NT2/D1 (cell line): ENCODE results near the gene MAP1A.
"Not testable (repeated sequence)": the region's sequence is repeated elsewhere in the genome, so short reads cannot be mapped to it uniquely, and the experiment has no call there.

Experiments used
- DNase-seq: peaks from one replicate; pipeline ENCODE4 v3.0.0-alpha.2; 2011; ENCODE audit warnings: low read depth, low spot score
- H3K27me3 ChIP-seq: 2 replicates; pipeline ENCODE4 v1.6.0; 2011; ENCODE audit warnings: mild to moderate bottlenecking; ENCODE audit not compliant: insufficient read length, insufficient read depth
- H3K36me3 ChIP-seq: 2 replicates; pipeline ENCODE4 v1.6.1; 2011; ENCODE audit warnings: mild to moderate bottlenecking, low read length, mixed read lengths; ENCODE audit not compliant: insufficient read depth, insufficient read length
- H3K4me1 ChIP-seq: 2 replicates; pipeline ENCODE4 v1.5.1; 2011; ENCODE audit not compliant: insufficient read depth, insufficient read length
- H3K4me3 ChIP-seq: 2 replicates; pipeline ENCODE4 v1.5.1; 2011; ENCODE audit warnings: low read depth; ENCODE audit not compliant: insufficient read length
- H3K9ac ChIP-seq: 2 replicates; pipeline ENCODE4 v1.6.0; 2011; ENCODE audit warnings: low read depth; ENCODE audit not compliant: insufficient read length
- H3K9me3 ChIP-seq: 2 replicates; pipeline ENCODE4 v1.5.1; 2011; ENCODE audit warnings: mild to moderate bottlenecking, low read length; ENCODE audit not compliant: insufficient read depth
- SUZ12 ChIP-seq: IDR thresholded peaks from 2 replicates; pipeline ENCODE4 v1.6.1; 2011; ENCODE audit not compliant: insufficient read length, insufficient read depth; ENCODE audit errors: extremely low read depth
- YY1 ChIP-seq: IDR thresholded peaks from 2 replicates; pipeline ENCODE4 v1.6.1; 2011; ENCODE audit not compliant: insufficient read length, insufficient read depth
- ZNF274 ChIP-seq: IDR thresholded peaks from 2 replicates; pipeline ENCODE4 v1.6.1; 2011; ENCODE audit warnings: mild to moderate bottlenecking, low read depth, low read length

MAP1A gene

DNA sequence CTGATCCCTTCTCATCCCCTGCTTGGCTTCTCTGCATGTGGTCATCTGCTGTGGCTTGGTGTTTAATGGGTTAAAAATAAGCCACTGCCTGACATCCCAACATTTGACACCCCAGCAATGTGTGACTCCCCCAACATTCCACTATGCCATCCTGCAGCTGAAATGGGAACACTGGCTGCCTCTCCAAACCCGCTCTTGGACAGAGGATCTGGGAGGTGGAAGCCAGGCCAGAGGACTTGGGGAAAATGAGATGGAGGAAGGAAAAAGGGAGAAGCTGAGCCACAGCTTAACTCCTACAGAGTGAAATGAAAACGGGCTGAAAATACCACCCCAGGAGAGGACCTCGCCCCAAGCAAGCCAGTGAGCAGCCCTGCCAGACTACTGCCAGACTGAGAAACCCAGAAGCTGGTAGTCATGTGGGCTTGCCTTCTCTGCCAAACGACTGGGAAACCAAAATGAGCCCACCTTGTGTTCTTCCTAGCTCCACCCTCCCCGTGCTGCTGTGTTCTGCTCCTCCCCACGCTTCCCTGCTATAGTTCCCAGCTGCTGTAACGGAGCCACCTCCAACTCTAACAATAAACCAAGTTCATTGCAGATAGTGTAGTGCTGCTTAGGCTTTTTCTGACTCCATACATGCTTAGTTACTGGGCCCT, 13.7 kb downstream of the MAP1A start:
- Histone ChIP-seq H3K27me3 (no peaks in the 10 kb centered on the region), H3K4me3 (no peak overlapping the region), H3K9me3 (no peaks in the 10 kb centered on the region), H3K4me1 (peaks cover 14% of the 10 kb centered on the region), H3K36me3 (peaks cover 40% of the 10 kb centered on the region), H3K9ac (no peak overlapping the region)
- no peak for TF ChIP-seq ZNF274
- no peak for TF ChIP-seq SUZ12
- TF ChIP-seq YY1, result no peak
- no peak for DNase-seq

DNA sequence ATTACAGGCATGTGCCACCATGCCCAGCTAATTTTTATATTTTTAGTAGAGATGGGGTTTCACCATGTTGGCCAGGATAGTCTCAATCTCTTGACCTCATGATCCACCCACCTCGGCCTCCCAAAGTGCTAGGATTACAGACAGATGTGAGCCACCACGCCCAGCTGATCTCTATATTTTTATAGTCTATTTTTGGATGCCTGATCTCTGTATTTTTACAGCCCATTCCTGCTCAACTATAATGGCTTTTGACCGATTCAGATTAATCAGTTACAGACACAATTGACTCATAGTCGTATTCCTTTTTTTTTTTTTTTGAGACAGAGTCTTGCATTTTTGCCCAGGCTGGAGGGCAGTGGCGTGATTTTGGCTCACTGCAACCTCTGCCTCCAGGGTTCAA, 15.4 kb downstream of the MAP1A start:
- not testable (repeated sequence) for H3K4me1 ChIP-seq, DNase-seq, H3K9me3 ChIP-seq, H3K4me3 ChIP-seq, H3K27me3 ChIP-seq, H3K9ac ChIP-seq
- peaks cover 29% of the 10 kb centered on the region for H3K36me3 ChIP-seq

DNA sequence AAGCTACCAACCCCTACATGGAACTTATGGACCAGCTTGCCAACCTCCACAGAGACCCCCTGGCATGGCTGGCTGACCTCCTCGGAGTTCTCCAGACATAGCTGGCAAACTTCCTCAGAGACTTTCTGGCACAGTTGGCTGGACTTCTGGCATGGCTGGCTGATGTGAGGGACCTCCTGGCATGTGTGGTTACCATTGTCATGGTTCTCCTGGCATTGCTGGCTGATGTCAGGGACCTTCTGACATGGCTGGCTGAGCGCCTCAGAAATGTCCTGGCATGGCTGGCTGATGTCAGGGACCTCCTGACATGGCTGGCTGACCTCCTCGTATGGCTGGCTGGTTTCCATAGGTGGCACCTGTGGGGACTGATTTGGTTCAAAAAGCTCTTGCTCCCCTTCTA, 17.5 kb downstream of the MAP1A start:
- Histone ChIP-seq H3K9me3 (no peaks in the 10 kb centered on the region), H3K9ac (no peak overlapping the region), H3K4me3 (no peak overlapping the region), H3K36me3 (peaks cover 13% of the 10 kb centered on the region), H3K27me3 (no peaks in the 10 kb centered on the region), H3K4me1 (peaks cover 2% of the 10 kb centered on the region)
- DNase-seq, result no peak
- TF ChIP-seq SUZ12, result no peak

DNA sequence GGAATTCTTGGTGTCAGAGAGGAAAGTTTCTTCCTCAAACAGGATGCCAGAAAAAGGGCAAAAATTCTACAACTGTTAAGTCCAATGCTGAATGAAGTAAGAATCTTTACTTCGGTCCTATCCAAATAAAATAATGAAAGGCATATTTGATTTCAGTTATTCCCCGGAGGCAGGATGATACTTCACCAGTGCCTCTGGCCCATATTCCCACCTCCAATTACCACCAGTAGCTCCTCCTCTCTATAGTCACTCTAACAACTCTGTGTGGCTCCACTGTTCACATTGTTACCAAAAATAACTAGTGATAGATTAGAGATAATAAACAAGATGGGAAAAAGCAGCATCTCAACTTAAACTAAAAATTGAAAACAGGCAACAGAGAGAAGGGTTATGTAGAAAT, 20.7 kb downstream of the MAP1A start:
- Histone ChIP-seq H3K9ac (no peak overlapping the region), H3K36me3 (peaks cover 7% of the 10 kb centered on the region), H3K4me1 (no peaks in the 10 kb centered on the region), H3K27me3 (no peaks in the 10 kb centered on the region), H3K9me3 (no peaks in the 10 kb centered on the region), H3K4me3 (no peak overlapping the region)
- no peak for DNase-seq
- TF ChIP-seq SUZ12, result no peak
- TF ChIP-seq YY1, result no peak
- TF ChIP-seq ZNF274, result no peak

DNA sequence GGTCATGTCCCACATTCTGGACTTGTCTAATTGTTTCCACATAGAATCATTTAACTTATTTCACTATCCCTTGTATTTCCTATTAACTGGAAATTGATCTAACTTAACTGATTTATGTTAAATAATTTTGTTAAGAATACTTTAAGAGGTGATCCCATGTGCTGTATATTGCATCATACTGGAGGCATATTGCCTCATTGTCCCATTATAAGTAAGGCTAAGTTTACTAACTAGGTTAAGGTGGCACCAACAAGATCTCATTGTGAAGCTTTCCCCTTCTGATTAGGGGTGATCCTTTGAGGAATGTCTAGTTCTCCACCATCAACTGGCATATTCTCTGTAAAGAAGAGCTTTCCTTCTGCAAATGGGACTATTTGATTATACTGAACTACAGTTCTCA, 24.4 kb downstream of the MAP1A start:
- no peak for DNase-seq
- Histone ChIP-seq H3K36me3 (no peaks in the 10 kb centered on the region), H3K9ac (no peak overlapping the region), H3K27me3 (no peaks in the 10 kb centered on the region), H3K4me1 (no peaks in the 10 kb centered on the region), H3K9me3 (no peaks in the 10 kb centered on the region), H3K4me3 (no peak overlapping the region)
- TF ChIP-seq ZNF274 (no peak), YY1 (no peak), SUZ12 (no peak)

DNA sequence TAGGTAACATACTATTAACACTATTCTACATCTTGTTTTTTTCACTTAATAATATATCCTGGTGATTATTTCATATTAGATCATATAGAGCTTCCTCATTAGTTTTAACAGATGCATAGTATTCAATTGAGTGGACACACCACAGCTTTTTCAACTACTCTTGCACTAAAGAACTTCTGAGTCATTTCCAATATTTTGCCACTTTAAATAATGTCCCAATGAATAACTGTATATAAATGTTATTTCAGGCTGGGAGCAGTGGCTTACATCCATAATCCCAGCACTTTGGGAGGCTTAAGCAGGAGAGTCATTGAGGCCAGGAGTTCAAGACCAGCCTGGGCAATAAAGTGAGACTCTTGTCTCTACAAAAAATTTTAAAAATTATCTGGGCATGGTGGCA, 26.9 kb downstream of the MAP1A start:
- TF ChIP-seq ZNF274 (no peak), YY1 (no peak), SUZ12 (no peak)
- DNase-seq, result no peak
- no peaks in the 10 kb centered on the region for H3K27me3 ChIP-seq

DNA sequence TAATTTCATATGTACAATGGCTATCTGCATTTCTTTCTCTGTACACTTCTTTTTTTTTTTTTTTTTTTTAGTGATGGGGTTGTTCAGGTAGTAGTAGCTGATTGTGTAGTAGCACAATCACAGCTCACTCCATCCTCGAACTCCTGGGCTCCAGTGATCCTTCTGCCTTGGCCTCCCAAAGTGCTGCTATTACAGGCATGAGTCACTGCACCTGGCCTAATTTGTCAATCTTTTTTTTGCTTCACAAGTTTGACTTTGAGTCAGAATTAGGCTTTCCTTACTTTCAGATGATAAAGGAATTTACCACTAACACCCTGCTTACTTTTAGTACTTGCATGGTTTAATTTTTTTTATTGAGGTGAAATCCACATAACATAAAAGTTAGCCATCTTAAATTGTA, 28.0 kb downstream of the MAP1A start:
- no peak for DNase-seq
- no peaks in the 10 kb centered on the region for H3K4me1 ChIP-seq
- no peak overlapping the region for H3K4me3 ChIP-seq
- H3K9me3 ChIP-seq, result no peaks in the 10 kb centered on the region
- no peak overlapping the region for H3K9ac ChIP-seq
- no peaks in the 10 kb centered on the region for H3K36me3 ChIP-seq
- no peaks in the 10 kb centered on the region for H3K27me3 ChIP-seq
- TF ChIP-seq ZNF274 (no peak), YY1 (no peak), SUZ12 (no peak)

More for the DNA sequence above, 26.9 kb downstream of the MAP1A start:
- no peaks in the 10 kb centered on the region for H3K9me3 ChIP-seq
- no peak overlapping the region for H3K4me3 ChIP-seq
- H3K4me1 ChIP-seq, result no peaks in the 10 kb centered on the region
- H3K9ac ChIP-seq, result no peak overlapping the region
- no peaks in the 10 kb centered on the region for H3K36me3 ChIP-seq

DNA sequence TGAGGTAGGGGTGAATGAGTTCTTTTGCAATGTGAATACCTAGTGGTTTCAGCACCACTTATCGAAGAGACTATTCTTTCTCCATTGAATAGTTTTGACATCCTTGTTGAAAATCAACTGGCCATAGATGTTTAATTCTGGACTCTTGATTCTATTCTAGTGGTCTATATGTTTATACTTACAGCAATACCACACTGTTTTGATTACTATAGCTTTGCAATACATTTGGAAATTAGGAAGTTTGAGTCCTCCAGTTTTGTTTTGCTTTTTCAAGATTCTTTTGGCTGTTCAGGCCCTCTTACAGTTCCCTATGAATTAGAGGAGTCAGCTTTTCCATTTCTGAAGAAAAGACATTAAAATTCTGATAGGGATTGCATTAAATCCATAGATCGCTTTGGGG, 30.1 kb downstream of the MAP1A start:
- no peak overlapping the region for H3K4me3 ChIP-seq
- H3K9me3 ChIP-seq, result no peaks in the 10 kb centered on the region
- no peak overlapping the region for H3K9ac ChIP-seq
- DNase-seq, result no peak
- H3K4me1 ChIP-seq, result no peaks in the 10 kb centered on the region
- no peaks in the 10 kb centered on the region for H3K36me3 ChIP-seq
- no peak for TF ChIP-seq YY1
- TF ChIP-seq SUZ12, result no peak
- TF ChIP-seq ZNF274, result no peak
- H3K27me3 ChIP-seq, result no peaks in the 10 kb centered on the region
